ENCODE data around the gene SORBS1.

SORBS1 gene

GRCh38 chr10:95297402-95297801, 263.8 kb downstream of the SORBS1 start:
- H3K36me3 ChIP-seq (ENCODE audit: control insufficient read depth in 2 of 2, insufficient read depth in 1 of 2, low read length in 2 of 2) = no peaks in the 10 kb centered on the region
- H3K4me1 ChIP-seq (ENCODE audit: control insufficient read depth, insufficient read depth, low read length) = peaks cover 5% of the 10 kb centered on the region
- ChIA-PET POLR2A (no interaction called here), CTCF (interaction anchor here (1.0 kb wide), 1 partner anchor 9 kb away, joined by 4 read pairs; no protein-coding TSS in a partner anchor)
- H3K9me3 ChIP-seq (ENCODE audit: control insufficient read depth, insufficient read depth, low read depth, low read length) = no peaks in the 10 kb centered on the region
- H3K4me3 ChIP-seq (ENCODE audit: low read depth, low read length) = no peak overlapping the region
- TF ChIP-seq ZNF157 (tag by site-specific recombination; IDR thresholded peaks at IDR 0.05) (no peak), ZNF660 (tag by site-specific recombination; IDR thresholded peaks at IDR 0.05) (no peak), PRDM10 (tag by site-specific recombination; IDR thresholded peaks at IDR 0.05) (no peak), ATF2 (tag by site-specific recombination; IDR thresholded peaks at IDR 0.05; ENCODE audit: low read depth) (no peak), ZNF707 (tag by site-specific recombination; IDR thresholded peaks at IDR 0.05) (no peak), ZNF600 (tag by site-specific recombination; IDR thresholded peaks at IDR 0.05) (0 out of 2 replicates have a peak, but pooled peaks have one; percentile 28), ZNF549 (tag by site-specific recombination; IDR thresholded peaks at IDR 0.05) (no peak), ZBTB17 (tag by site-specific recombination; IDR thresholded peaks at IDR 0.05) (peak; percentile 45; the same call in 1 of the 2 replicates), GLI2 (tag by site-specific recombination; IDR thresholded peaks at IDR 0.05; ENCODE audit: borderline replicate concordance, low read depth) (no peak)
- H3K27ac ChIP-seq (ENCODE audit: extremely low read depth, low read depth, low read length) = no peak overlapping the region

GRCh38 chr10:95296764-95297163, 264.4 kb downstream of the SORBS1 start:
- CTCF ChIA-PET = interaction anchor here (1.0 kb wide), 1 partner anchor 9 kb away, joined by 4 read pairs; no protein-coding TSS in a partner anchor
- H3K4me1 ChIP-seq (ENCODE audit: control insufficient read depth, insufficient read depth, low read length) = peaks cover 5% of the 10 kb centered on the region
- no peak for TF ChIP-seq ZBTB44 (tag by site-specific recombination; IDR thresholded peaks at IDR 0.05)
- no peak for TF ChIP-seq ZNF175 (tag by site-specific recombination; IDR thresholded peaks at IDR 0.05)
- TF ChIP-seq ZNF585B (tag by site-specific recombination; IDR thresholded peaks at IDR 0.05) = no peak
- no peak for TF ChIP-seq PRDM6 (tag by site-specific recombination; IDR thresholded peaks at IDR 0.05)
- peak; percentile 67; the same call in 1 of the 2 replicates for TF ChIP-seq SCRT2 (tag by site-specific recombination; IDR thresholded peaks at IDR 0.05)
- TF ChIP-seq FEZF1 (tag by site-specific recombination; IDR thresholded peaks at IDR 0.05) = no peak
- no peak for TF ChIP-seq GLIS1 (tag by site-specific recombination; IDR thresholded peaks at IDR 0.05)
- TF ChIP-seq REST (tag by site-specific recombination; IDR thresholded peaks at IDR 0.05) = no peak
- TF ChIP-seq ZBTB26 (tag by site-specific recombination; optimal IDR thresholded peaks at IDR 0.05) = no peak
- TF ChIP-seq ZBTB21 (tag by site-specific recombination; IDR thresholded peaks at IDR 0.05) = no peak
- no peak for TF ChIP-seq KLF9 (tag by site-specific recombination; IDR thresholded peaks at IDR 0.05; ENCODE audit: low read depth)

More at GRCh38 chr10:95296764-95297163, 264.4 kb downstream of the SORBS1 start:
- Histone ChIP-seq H3K27ac (ENCODE audit: extremely low read depth, low read depth, low read length) (no peak overlapping the region), H3K9me3 (ENCODE audit: control insufficient read depth, insufficient read depth, low read depth, low read length) (no peaks in the 10 kb centered on the region), H3K36me3 (ENCODE audit: control insufficient read depth in 2 of 2, insufficient read depth in 1 of 2, low read length in 2 of 2) (no peaks in the 10 kb centered on the region), H3K4me3 (ENCODE audit: low read depth, low read length) (no peak overlapping the region)
- POLR2A ChIA-PET = no interaction called here

Measured in HEK293 (cell line).